Thyroid gland (tissue), 4 donors: ENCODE data around the gene TM4SF1. TPM values are rescaled to one million over a fixed set of nuclear protein-coding genes. Genes with fewer than 3 reads are reported as not detected.

ENCODE experiments used
- DNase-seq, 2 donors: peaks; one replicate each; pipeline ENCODE4 v3.0.0-alpha.2; 2019
- H3K27ac ChIP-seq, 3 donors: fragments of 200-600 bp; sonication (generic); 1 replicate in 2 of 3; 2 replicates in 1 of 3; pipeline ENCODE4 v1.5.1; 2016 to 2019; ENCODE audit warnings: mild to moderate bottlenecking in 1 of 3, moderate library complexity in 1 of 3
- H3K27me3 ChIP-seq: fragments of 200-600 bp; sonication (generic); one replicate; pipeline ENCODE4 v1.5.1; 2019
- H3K36me3 ChIP-seq, 2 donors: fragments of 200-600 bp; sonication (generic); one replicate each; pipeline ENCODE4 v1.5.1; 2016 to 2019
- H3K4me1 ChIP-seq, 2 donors: fragments of 200-600 bp; sonication (generic); one replicate each; pipeline ENCODE4 v1.5.1; 2017 to 2019
- H3K4me3 ChIP-seq, 3 donors: fragments of 200-600 bp; sonication (generic); replicated peaks in 1 of 3; 1 replicate in 2 of 3; 2 replicates in 1 of 3; pipeline ENCODE4 v1.5.1; 2016; ENCODE audit warnings: mild to moderate bottlenecking in 1 of 3
- H3K9me3 ChIP-seq: fragments of 200-600 bp; sonication (generic); one replicate; pipeline ENCODE4 v1.5.1; 2017
- POLR2A ChIP-seq, 2 donors: fragments of 450-650 bp; IDR thresholded peaks; one replicate each; pipeline ENCODE4 v1.6.1; 2017; ENCODE audit warnings: antibody characterized with exemption in 2 of 2, mild to moderate bottlenecking in 2 of 2, moderate library complexity in 1 of 2
- WGBS, 2 donors: methylation state at CpG; one replicate each; pipeline ENCODE4 v1.1.5; 2017; 5-methylcytosine and 5-hydroxymethylcytosine counted together
- intact Hi-C: fragments of 100-400 bp; cut with DNase I; formaldehyde crosslinking; loops from one replicate; pipeline ENCODE4 v1.15.1; 2023
- total RNA-seq, 4 donors: library from RNA; depleted of rRNA; stranded (reverse); fragments of >200 nt; gene quantifications; one replicate each; pipeline ENCODE4 v1.2.3, GENCODE V29; 2016
- TF ChIP-seq, protein P1 (sequence below), 6 experiments: fragments of 200-600 bp in 3 of 6; fragments of 450-650 bp in 3 of 6; sonication (generic) in 3 of 6; IDR thresholded peaks; one replicate each; pipeline ENCODE4 v1.5.1; 2016 to 2019; ENCODE audit warnings: antibody characterized with exemption in 6 of 6, mild to moderate bottlenecking in 2 of 6, inconsistent platforms in 1 of 6, moderate library complexity in 1 of 6

Gene TM4SF1
- total RNA-seq, 4 donors from 2014 or later: 32.4 to 244 (median 79.3) TPM

DNA sequence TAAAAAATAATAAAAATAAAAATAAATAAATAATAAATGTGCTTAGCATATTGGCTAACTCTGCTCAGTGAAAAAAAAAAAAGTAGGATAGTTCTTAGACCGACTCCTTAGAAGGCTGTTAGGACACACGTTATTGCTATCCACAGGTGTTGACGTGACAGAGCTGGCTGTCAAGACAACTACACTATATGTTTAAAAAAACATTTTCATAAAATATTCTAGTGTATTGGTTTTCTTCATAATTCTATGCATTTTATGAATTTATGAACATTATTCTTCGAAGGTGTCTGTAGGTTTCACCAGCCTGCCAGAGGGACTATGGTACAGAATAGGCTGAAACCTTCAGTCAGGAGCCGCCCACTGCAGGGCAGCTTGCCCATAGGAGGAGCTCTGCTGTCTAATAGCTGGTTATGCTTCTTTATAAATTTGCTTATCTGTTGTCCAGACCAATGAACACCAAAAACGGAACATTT, 9.2 kb downstream of the TM4SF1 start:
- Histone ChIP-seq H3K4me1 (peaks cover 0 to 8% of the 10 kb centered on the region in 2 donors), H3K27me3 (no peaks in the 10 kb centered on the region), H3K27ac (no peak overlapping the region), H3K36me3 (no peaks in the 10 kb centered on the region), H3K9me3 (no peaks in the 10 kb centered on the region), H3K4me3 (no peak overlapping the region)
- DNase-seq: no peak
- no peak for TF ChIP-seq POLR2A (IDR thresholded peaks at IDR 0.05)
- TF ChIP-seq, protein P1, sequence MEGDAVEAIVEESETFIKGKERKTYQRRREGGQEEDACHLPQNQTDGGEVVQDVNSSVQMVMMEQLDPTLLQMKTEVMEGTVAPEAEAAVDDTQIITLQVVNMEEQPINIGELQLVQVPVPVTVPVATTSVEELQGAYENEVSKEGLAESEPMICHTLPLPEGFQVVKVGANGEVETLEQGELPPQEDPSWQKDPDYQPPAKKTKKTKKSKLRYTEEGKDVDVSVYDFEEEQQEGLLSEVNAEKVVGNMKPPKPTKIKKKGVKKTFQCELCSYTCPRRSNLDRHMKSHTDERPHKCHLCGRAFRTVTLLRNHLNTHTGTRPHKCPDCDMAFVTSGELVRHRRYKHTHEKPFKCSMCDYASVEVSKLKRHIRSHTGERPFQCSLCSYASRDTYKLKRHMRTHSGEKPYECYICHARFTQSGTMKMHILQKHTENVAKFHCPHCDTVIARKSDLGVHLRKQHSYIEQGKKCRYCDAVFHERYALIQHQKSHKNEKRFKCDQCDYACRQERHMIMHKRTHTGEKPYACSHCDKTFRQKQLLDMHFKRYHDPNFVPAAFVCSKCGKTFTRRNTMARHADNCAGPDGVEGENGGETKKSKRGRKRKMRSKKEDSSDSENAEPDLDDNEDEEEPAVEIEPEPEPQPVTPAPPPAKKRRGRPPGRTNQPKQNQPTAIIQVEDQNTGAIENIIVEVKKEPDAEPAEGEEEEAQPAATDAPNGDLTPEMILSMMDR (IDR thresholded peaks at IDR 0.05): no peak
- intact Hi-C loops: no loop called here
- 94 to 96% methylated on average over 6 of the region's 6 CpGs for WGBS, 2 donors

DNA sequence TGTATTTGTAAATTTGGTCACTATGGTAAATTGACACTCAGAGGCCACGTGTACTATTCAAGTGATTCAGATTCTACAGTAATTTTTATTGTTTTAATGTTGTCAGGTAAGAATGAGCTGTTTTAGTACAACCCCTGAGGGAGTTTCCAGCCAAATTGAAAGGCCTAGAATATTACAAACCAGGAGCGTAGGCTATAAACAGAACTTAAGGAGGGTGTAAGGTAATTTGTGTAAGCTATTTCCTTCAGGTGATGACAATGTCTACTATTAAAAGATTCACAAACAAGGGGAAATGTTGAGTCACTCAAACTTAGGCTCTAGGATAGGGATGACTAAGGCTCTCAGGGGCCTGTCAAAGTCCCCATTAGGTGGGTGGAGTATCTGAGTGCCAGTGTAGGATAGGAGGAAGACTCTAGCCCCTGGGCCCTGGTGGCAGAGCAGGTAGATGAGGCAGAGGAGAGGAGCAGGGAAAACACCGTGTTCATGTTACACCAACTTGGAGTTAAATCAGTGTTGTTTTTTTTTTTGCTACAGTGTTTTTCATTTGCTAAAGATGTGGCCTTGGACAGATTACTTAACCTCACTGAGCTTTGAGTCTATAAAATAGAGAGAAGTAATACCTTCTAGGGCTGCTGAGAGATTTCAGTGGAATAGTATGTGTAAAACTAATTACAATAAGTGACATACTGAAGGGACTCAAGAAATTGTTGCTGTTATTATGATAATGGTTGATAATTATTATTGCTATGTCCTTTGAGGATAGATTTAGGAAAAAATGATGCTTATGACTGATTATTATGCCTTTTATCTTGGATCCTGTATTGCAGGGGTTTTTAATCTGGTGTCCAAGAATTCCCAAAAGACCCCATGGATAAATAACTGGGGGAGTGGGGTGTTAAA, 10.3 kb downstream of the TM4SF1 start:
- peaks cover 0 to 8% of the 10 kb centered on the region in 2 donors for H3K4me1 ChIP-seq
- intact Hi-C loops: no loop called here
- H3K9me3 ChIP-seq: no peaks in the 10 kb centered on the region
- DNase-seq: no peak
- 73 to 75% methylated on average over 3 of the region's 3 CpGs for WGBS, 2 donors
- TF ChIP-seq, protein P1 (IDR thresholded peaks at IDR 0.05): no peak
- TF ChIP-seq POLR2A (IDR thresholded peaks at IDR 0.05): no peak
- no peak overlapping the region for H3K4me3 ChIP-seq
- no peaks in the 10 kb centered on the region for H3K27me3 ChIP-seq
- H3K36me3 ChIP-seq: no peaks in the 10 kb centered on the region
- H3K27ac ChIP-seq: peak overlapping the region in 1 of 3 donors; percentile 41

DNA sequence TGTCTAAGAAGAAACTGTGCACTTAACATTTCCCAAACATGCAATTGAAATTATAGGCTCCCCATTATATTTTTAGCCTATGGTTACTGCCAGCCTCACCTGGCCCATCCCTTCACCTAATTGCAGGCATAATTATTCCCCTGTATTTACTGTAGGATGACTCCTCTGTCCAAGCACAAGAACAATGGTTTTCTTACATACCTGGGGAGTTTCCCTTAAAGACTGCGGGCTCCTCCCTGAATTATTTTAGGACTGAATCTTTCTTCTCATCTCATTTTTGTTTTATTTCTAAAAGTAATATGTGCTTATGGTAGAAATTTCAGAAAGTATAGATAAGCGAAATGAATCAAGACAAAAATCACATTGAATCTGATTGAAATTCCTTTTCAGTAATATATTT, 11.4 kb downstream of the TM4SF1 start:
- no peak for DNase-seq
- no peaks in the 10 kb centered on the region for H3K4me1 ChIP-seq
- H3K27ac ChIP-seq: no peak overlapping the region
- H3K27me3 ChIP-seq: no peaks in the 10 kb centered on the region
- TF ChIP-seq, protein P1 (IDR thresholded peaks at IDR 0.05): no peak
- TF ChIP-seq POLR2A (IDR thresholded peaks at IDR 0.05): no peak
- WGBS, 2 donors: 97 to 99% methylated on average over 2 of the region's 2 CpGs
- no peaks in the 10 kb centered on the region for H3K36me3 ChIP-seq
- H3K9me3 ChIP-seq: no peaks in the 10 kb centered on the region
- no peak overlapping the region for H3K4me3 ChIP-seq
- intact Hi-C loops: no loop called here

DNA sequence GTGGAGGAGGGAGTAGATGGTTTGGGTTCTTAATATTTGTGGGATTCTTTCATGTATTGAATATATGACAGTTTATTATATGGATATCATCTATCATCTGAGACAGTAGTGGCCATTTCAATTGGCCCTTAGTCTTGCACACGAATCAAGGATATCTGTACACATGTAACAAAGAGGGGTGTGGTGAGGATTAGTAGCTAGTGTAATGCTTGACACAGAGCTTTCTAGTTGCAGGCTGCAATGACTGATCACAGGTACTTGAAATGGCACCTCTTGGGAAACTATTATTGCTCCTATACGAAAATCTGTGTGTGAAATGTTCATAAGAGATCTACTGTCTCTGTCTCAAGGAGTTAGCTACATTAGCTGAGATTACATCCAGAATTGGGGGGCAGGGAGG, 12.8 kb downstream of the TM4SF1 start:
- intact Hi-C loops: no loop called here
- DNase-seq: no peak
- 92 to 96% methylated on average over 2 of the region's 2 CpGs for WGBS, 2 donors

More for the DNA sequence above, 12.8 kb downstream of the TM4SF1 start:
- H3K4me1 ChIP-seq: no peaks in the 10 kb centered on the region
- no peak overlapping the region for H3K27ac ChIP-seq
- TF ChIP-seq POLR2A (IDR thresholded peaks at IDR 0.05): no peak
- TF ChIP-seq, protein P1 (IDR thresholded peaks at IDR 0.05): no peak
- no peaks in the 10 kb centered on the region for H3K27me3 ChIP-seq
- no peaks in the 10 kb centered on the region for H3K36me3 ChIP-seq
- H3K4me3 ChIP-seq: no peak overlapping the region
- H3K9me3 ChIP-seq: no peaks in the 10 kb centered on the region
